Activated naive CD4-positive, alpha-beta T cell treated with anti-CD3 and anti-CD28 coated beads, Interleukin-2, amount 50 U/mL, for 72 hours (primary cell): ENCODE measurements around the gene CYP1A1. TPM values are rescaled to one million over a fixed set of nuclear protein-coding genes. Genes with fewer than 3 reads are reported as not detected.
A peak's percentile ranks its signal among the peaks of the same experiment; 100 is the strongest.
"Not testable (repeated sequence)": the region's sequence is repeated elsewhere in the genome, so short reads cannot be mapped to it uniquely, and the experiment has no call there.

ENCODE experiments used
- ATAC-seq, 2 donors: fragments of 150-1000 bp; cut with Tn5 transposase; 2 replicates each; pipeline ENCODE4 v1.10.0; 2021; ENCODE audit warnings: mild to moderate bottlenecking in 2 of 2, moderate library complexity in 2 of 2
- DNase-seq, 2 donors: peaks; one replicate each; pipeline ENCODE4 v3.0.0; 2021 to 2022; ENCODE audit warnings: low spot score in 2 of 2
- H3K27ac Mint-ChIP-seq, 2 donors: one replicate each; pipeline ENCODE4 v1.8.0; 2022; ENCODE audit warnings: mild to moderate bottlenecking in 2 of 2, mixed read lengths in 2 of 2
- H3K36me3 Mint-ChIP-seq, 2 donors: one replicate each; pipeline ENCODE4 v1.8.0; 2022; ENCODE audit warnings: mixed read lengths in 2 of 2
- H3K9me3 Mint-ChIP-seq, 2 donors: one replicate each; pipeline ENCODE4 v1.8.0; 2022; ENCODE audit warnings: mixed read lengths in 2 of 2
- total RNA-seq, 2 donors: library from RNA; stranded (reverse); gene quantifications; one replicate each; pipeline ENCODE4 v1.2.3, GENCODE V29; 2022

The CYP1A1 gene
- total RNA-seq, 2 donors from 2014 or later, result 2.1 to 11.4 TPM

GRCh38 chr15:74749832-74750231 lies 24.5 kb upstream of the CYP1A1 start:
- Mint-ChIP-seq H3K36me3 (no peaks in the 10 kb centered on the region), H3K27ac (no peak overlapping the region), H3K9me3 (no peaks in the 10 kb centered on the region)
- DNase-seq, result no peak
- no peak for ATAC-seq

GRCh38 chr15:74748322-74748946 lies 23.1 kb upstream of the CYP1A1 start, which contains the start of gene CYP1A2:
CYP1A2 (plus strand) TSS chr15:74748845; CDS start chr15:74749739, 894 bp downstream.
- no peak within 1 kb of the TSS for H3K27ac Mint-ChIP-seq
- no peak for DNase-seq
- no peak for ATAC-seq
- H3K9me3 Mint-ChIP-seq, result no peaks in the 10 kb centered on the region
- H3K36me3 Mint-ChIP-seq, result no peaks in the 10 kb centered on the region

- Mint-ChIP-seq H3K27ac (no peak overlapping the region), H3K36me3 (peaks cover 4 to 7% of the 10 kb centered on the region in 2 donors), H3K9me3 (peaks cover 0 to 4% of the 10 kb centered on the region in 2 donors)
- DNase-seq, result no peak
- ATAC-seq, result no peak
Observed at GRCh38 chr15:74746389-74746788, 21.1 kb upstream of the CYP1A1 start.

GRCh38 chr15:74742422-74742821 lies 17.1 kb upstream of the CYP1A1 start:
- DNase-seq, result no peak
- H3K9me3 Mint-ChIP-seq, result peaks cover 13 to 14% of the 10 kb centered on the region in 2 donors
- peaks cover 12 to 22% of the 10 kb centered on the region in 2 donors for H3K36me3 Mint-ChIP-seq
- H3K27ac Mint-ChIP-seq, result no peak overlapping the region
- ATAC-seq, result no peak

GRCh38 chr15:74738239-74738638 lies 12.9 kb upstream of the CYP1A1 start:
- peak overlapping the region in 1 of 2 donors; percentile 87 for H3K27ac Mint-ChIP-seq

GRCh38 chr15:74735305-74735704 lies 10.0 kb upstream of the CYP1A1 start:
- ATAC-seq (no peak), DNase-seq (no peak)
- no peak overlapping the region for H3K27ac Mint-ChIP-seq
- H3K9me3 Mint-ChIP-seq, result peaks cover 11 to 16% of the 10 kb centered on the region in 2 donors
- peaks cover 13 to 22% of the 10 kb centered on the region in 2 donors for H3K36me3 Mint-ChIP-seq

More at GRCh38 chr15:74738239-74738638, 12.9 kb upstream of the CYP1A1 start:
- ATAC-seq, result peak in 1 of 2 donors; percentile 47
- Mint-ChIP-seq H3K9me3 (peaks cover 15 to 21% of the 10 kb centered on the region in 2 donors), H3K36me3 (peaks cover 17 to 30% of the 10 kb centered on the region in 2 donors)
- peak in 1 of 2 donors; percentile 54 for DNase-seq

- DNase-seq, result peak in 1 of 2 donors; percentile 13
- H3K9me3 Mint-ChIP-seq, result peaks cover 10 to 15% of the 10 kb centered on the region in 2 donors
- H3K36me3 Mint-ChIP-seq, result peaks cover 12 to 16% of the 10 kb centered on the region in 2 donors
- ATAC-seq, result no peak
- H3K27ac Mint-ChIP-seq, result no peak overlapping the region
Observed at GRCh38 chr15:74733269-74733668, 7.9 kb upstream of the CYP1A1 start.

GRCh38 chr15:74732846-74733245 lies 7.5 kb upstream of the CYP1A1 start:
- H3K36me3 Mint-ChIP-seq, result peaks cover 8 to 12% of the 10 kb centered on the region in 2 donors
- DNase-seq, result peak in 1 of 2 donors; percentile 38
- H3K9me3 Mint-ChIP-seq, result peaks cover 6 to 11% of the 10 kb centered on the region in 2 donors
- no peak for ATAC-seq
- no peak overlapping the region for H3K27ac Mint-ChIP-seq

- ATAC-seq, result no peak
- peak overlapping the region in 1 of 2 donors; percentile 31 for H3K27ac Mint-ChIP-seq
- DNase-seq, result peak in 1 of 2 donors; percentile 50
- H3K9me3 Mint-ChIP-seq, result no peaks in the 10 kb centered on the region
- H3K36me3 Mint-ChIP-seq, result no peaks in the 10 kb centered on the region
Observed at GRCh38 chr15:74730619-74731316, 5.4 kb upstream of the CYP1A1 start.

GRCh38 chr15:74729372-74729771 lies 4.0 kb upstream of the CYP1A1 start:
- H3K9me3 Mint-ChIP-seq, ATAC-seq, H3K36me3 Mint-ChIP-seq, H3K27ac Mint-ChIP-seq: not testable (repeated sequence)
- DNase-seq, result peak in 1 of 2 donors; percentile 16

GRCh38 chr15:74728699-74729098 lies 3.4 kb upstream of the CYP1A1 start:
- not testable (repeated sequence) for H3K9me3 Mint-ChIP-seq, H3K27ac Mint-ChIP-seq, ATAC-seq, H3K36me3 Mint-ChIP-seq
- peak in 1 of 2 donors; percentile 47 for DNase-seq

- DNase-seq, result peak in 1 of 2 donors; percentile 52
- H3K27ac Mint-ChIP-seq, result peak overlapping the region in 1 of 2 donors; percentile 89
Observed at GRCh38 chr15:74727727-74728126, 2.4 kb upstream of the CYP1A1 start.

GRCh38 chr15:74726774-74727164 lies 1.4 kb upstream of the CYP1A1 start:
- Mint-ChIP-seq H3K9me3 (no peaks in the 10 kb centered on the region), H3K36me3 (no peaks in the 10 kb centered on the region), H3K27ac (peak overlapping the region; percentile 89 to 92)
- ATAC-seq (peak in 1 of 2 donors; percentile 1), DNase-seq (no peak)

More at GRCh38 chr15:74727727-74728126, 2.4 kb upstream of the CYP1A1 start:
- H3K36me3 Mint-ChIP-seq, result no peaks in the 10 kb centered on the region
- no peak for ATAC-seq
- H3K9me3 Mint-ChIP-seq, result no peaks in the 10 kb centered on the region

- Mint-ChIP-seq H3K9me3 (no peaks in the 10 kb centered on the region), H3K27ac (peak overlapping the region in 1 of 2 donors; percentile 89), H3K36me3 (no peaks in the 10 kb centered on the region)
- DNase-seq (peak; percentile 70 to 86), ATAC-seq (peak; percentile 83)
Observed at GRCh38 chr15:74725845-74726773, 781 bp upstream of the CYP1A1 start.

- Mint-ChIP-seq H3K9me3 (no peaks in the 10 kb centered on the region), H3K36me3 (no peaks in the 10 kb centered on the region), H3K27ac (peak overlapping the region in 1 of 2 donors; percentile 10)
- peak in 1 of 2 donors; percentile 31 for DNase-seq
- no peak for ATAC-seq
Observed at GRCh38 chr15:74724570-74725224, 631 bp downstream of the CYP1A1 start.

- peak in 1 of 2 donors; percentile 11 for DNase-seq
- peak in 1 of 2 donors; percentile 28 for ATAC-seq
- H3K9me3 Mint-ChIP-seq, result no peaks in the 10 kb centered on the region
Observed at GRCh38 chr15:74723754-74724334, 1.5 kb downstream of the CYP1A1 start.

More at GRCh38 chr15:74723754-74724334, 1.5 kb downstream of the CYP1A1 start:
- Mint-ChIP-seq H3K27ac (peak overlapping the region in 1 of 2 donors; percentile 10), H3K36me3 (no peaks in the 10 kb centered on the region)
